Measurements from ENCODE around the gene ACTR2. TPM values are rescaled to one million over a fixed set of nuclear protein-coding genes. Genes with fewer than 3 reads are reported as not detected.

The ACTR2 gene
- total RNA-seq, 4 donors from 2014 or later: 58.6 to 86.1 (median 80.0) TPM

DNA sequence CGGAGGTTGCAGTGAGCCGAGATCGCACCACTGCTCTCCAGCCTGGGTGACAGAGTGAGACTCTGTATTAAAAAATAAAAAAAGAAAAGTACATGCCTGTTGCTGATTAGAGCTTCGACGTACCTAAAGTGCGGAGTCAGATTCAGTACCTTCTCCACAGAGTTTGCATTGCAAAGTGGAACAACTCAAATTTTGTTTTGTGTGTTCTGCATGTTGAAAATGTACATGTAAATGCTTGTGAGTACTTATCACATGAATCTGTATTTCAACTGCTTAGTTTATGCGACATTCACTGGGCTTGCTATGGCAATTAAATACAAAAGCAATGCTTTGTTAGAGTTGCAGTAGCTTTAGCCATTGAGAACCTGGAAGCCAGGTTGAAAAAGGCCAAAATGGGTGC is 36.4 kb downstream of the ACTR2 start:
- no peaks in the 10 kb centered on the region for H3K27me3 ChIP-seq
- H3K4me3 ChIP-seq: no peak overlapping the region
- no peak overlapping the region for H3K27ac ChIP-seq
- 84 to 93% methylated on average over 7 of the region's 7 CpGs for WGBS, 2 donors
- no peaks in the 10 kb centered on the region for H3K9me3 ChIP-seq
- H3K4me1 ChIP-seq: peaks cover 0 to 15% (median 0%) of the 10 kb centered on the region in 4 donors
- no peak for DNase-seq (ENCODE audit: low spot score in 2 of 2)
- TF ChIP-seq, protein P1, sequence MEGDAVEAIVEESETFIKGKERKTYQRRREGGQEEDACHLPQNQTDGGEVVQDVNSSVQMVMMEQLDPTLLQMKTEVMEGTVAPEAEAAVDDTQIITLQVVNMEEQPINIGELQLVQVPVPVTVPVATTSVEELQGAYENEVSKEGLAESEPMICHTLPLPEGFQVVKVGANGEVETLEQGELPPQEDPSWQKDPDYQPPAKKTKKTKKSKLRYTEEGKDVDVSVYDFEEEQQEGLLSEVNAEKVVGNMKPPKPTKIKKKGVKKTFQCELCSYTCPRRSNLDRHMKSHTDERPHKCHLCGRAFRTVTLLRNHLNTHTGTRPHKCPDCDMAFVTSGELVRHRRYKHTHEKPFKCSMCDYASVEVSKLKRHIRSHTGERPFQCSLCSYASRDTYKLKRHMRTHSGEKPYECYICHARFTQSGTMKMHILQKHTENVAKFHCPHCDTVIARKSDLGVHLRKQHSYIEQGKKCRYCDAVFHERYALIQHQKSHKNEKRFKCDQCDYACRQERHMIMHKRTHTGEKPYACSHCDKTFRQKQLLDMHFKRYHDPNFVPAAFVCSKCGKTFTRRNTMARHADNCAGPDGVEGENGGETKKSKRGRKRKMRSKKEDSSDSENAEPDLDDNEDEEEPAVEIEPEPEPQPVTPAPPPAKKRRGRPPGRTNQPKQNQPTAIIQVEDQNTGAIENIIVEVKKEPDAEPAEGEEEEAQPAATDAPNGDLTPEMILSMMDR (IDR thresholded peaks at IDR 0.05): no peak
- no peak for TF ChIP-seq POLR2A (IDR thresholded peaks at IDR 0.05)
- no peak for TF ChIP-seq EP300 (IDR thresholded peaks at IDR 0.05)
- peaks cover 0 to 41% (median 0%) of the 10 kb centered on the region in 3 donors for H3K36me3 ChIP-seq

DNA sequence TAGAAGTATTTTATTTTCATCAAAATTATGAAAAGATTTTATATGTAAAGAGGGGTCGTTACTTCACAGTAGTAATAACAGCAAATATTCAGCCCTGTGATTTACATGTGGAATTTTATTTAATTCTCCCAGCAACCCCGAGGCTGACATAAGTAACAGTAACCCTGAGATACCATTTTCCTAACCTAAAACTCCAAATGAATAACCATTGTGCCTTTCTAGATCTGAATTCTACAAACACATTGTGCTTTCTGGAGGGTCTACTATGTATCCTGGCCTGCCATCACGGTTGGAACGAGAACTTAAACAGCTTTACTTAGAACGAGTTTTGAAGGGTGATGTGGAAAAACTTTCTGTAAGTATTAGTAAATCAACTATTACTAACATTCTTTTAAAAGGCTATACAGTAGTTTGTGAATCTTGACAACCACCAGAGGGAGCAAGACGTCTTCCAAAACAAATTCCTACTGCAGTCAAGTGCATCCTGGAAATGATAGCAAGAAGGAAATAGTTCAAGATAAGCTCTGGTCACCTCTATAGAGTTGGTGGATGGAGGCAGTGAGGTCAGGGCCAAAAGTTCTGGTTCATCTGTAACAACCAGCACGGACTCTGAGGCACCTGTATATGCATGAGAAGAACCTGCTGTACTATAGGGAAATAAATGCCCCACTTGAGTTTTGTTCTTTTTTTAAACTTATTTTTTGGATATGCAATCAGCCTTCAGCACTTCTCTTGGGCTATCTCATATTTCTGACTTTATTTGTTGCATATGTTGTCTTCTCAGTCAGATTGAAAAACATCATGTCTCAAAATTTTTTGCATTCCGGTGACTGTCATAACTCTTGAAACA is 37.4 kb downstream of the ACTR2 start:
- 26 to 35% methylated on average over 8 of the region's 8 CpGs for WGBS, 2 donors
- no peaks in the 10 kb centered on the region for H3K9me3 ChIP-seq
- no peak overlapping the region for H3K4me3 ChIP-seq
- H3K27ac ChIP-seq: no peak overlapping the region
- H3K27me3 ChIP-seq: no peaks in the 10 kb centered on the region
- TF ChIP-seq EP300 (IDR thresholded peaks at IDR 0.05): no peak
- no peak for TF ChIP-seq POLR2A (IDR thresholded peaks at IDR 0.05)
- TF ChIP-seq, protein P1 (IDR thresholded peaks at IDR 0.05): peak; percentile 51 to 85 (median 64)
- H3K4me1 ChIP-seq: peaks cover 0 to 17% (median 0%) of the 10 kb centered on the region in 4 donors
- H3K36me3 ChIP-seq: peaks cover 0 to 34% (median 0%) of the 10 kb centered on the region in 3 donors
- DNase-seq (ENCODE audit: low spot score in 2 of 2): peak in 1 of 2 donors; percentile 70

DNA sequence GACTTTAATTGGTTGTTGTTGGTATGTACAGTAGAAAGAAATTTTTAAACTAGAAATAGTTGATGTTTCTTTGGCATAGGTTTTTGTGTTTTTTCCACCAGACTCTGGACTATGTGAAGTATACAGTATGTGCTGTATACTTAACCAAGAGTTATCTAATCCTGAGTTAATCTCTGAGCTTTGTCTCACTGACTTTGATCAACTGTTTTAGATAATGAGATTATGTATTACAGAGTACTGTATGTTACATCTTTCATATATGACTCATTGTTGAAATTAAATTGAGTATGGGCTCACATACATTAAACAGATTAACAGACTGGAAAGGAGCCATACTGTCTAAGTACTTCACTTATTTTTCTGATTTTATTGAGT is 38.0 kb downstream of the ACTR2 start:
- H3K4me1 ChIP-seq: peaks cover 0 to 17% (median 0%) of the 10 kb centered on the region in 4 donors
- H3K27me3 ChIP-seq: no peaks in the 10 kb centered on the region
- peaks cover 0 to 28% (median 0%) of the 10 kb centered on the region in 3 donors for H3K36me3 ChIP-seq
- H3K9me3 ChIP-seq: no peaks in the 10 kb centered on the region
- DNase-seq (ENCODE audit: low spot score in 2 of 2): no peak
- H3K27ac ChIP-seq: no peak overlapping the region
- TF ChIP-seq POLR2A (IDR thresholded peaks at IDR 0.05): no peak
- TF ChIP-seq, protein P1 (IDR thresholded peaks at IDR 0.05): no peak
- TF ChIP-seq EP300 (IDR thresholded peaks at IDR 0.05): no peak
- no peak overlapping the region for H3K4me3 ChIP-seq

DNA sequence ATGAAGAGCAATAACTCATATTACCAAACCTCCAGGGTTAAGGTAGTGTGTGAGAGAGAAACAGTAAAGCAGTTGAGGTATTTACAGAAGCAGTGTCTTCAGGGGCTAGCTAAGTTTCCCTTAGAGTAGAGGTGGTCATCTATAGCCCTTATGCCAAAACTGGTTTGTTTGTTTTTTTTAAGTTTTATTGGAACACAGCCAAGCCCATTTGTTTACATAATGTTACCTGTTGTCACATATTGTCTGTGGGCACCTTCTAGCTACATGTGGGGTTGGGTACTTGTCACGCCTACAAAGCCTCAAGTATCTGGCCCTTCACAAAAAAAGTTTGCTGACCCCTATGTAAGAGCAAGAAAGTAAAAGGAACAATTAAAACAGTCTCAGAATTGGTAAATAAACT is 39.4 kb downstream of the ACTR2 start:
- no peaks in the 10 kb centered on the region for H3K9me3 ChIP-seq
- no peak overlapping the region for H3K27ac ChIP-seq
- H3K27me3 ChIP-seq: no peaks in the 10 kb centered on the region
- TF ChIP-seq POLR2A (IDR thresholded peaks at IDR 0.05) (no peak), EP300 (IDR thresholded peaks at IDR 0.05) (no peak)
- TF ChIP-seq, protein P1 (IDR thresholded peaks at IDR 0.05): no peak
- peaks cover 0 to 17% (median 0%) of the 10 kb centered on the region in 4 donors for H3K4me1 ChIP-seq
- peaks cover 0 to 29% (median 2%) of the 10 kb centered on the region in 3 donors for H3K36me3 ChIP-seq
- no peak overlapping the region for H3K4me3 ChIP-seq
- whole genome bisulfite sequencing, 2 donors: 97 to 100% methylated on average over 1 of the region's 1 CpG
- DNase-seq (ENCODE audit: low spot score in 2 of 2): no peak

DNA sequence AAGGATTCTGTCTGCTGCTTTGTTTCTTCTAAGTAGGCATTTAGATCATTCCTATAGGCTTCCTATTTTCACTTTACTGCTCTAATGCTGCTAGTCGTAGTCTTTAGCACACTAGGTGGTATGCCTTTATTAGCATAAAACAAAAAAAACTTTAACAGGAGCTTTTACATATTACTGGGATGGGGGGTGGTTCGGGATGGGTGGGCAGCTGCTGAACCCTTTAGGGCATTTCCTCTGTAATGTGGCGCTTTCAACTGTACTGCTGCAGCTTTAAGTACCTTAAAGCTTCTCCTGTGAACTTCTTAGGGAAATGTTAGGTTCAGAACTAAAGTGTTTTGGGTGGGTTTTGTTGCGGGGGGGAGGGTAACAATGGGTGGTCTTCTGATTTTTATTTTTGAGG is 41.3 kb downstream of the ACTR2 start:
- WGBS, 2 donors: 53 to 62% methylated on average over 4 of the region's 4 CpGs
- no peak for TF ChIP-seq EP300 (IDR thresholded peaks at IDR 0.05)
- no peak for TF ChIP-seq POLR2A (IDR thresholded peaks at IDR 0.05)
- TF ChIP-seq, protein P1 (IDR thresholded peaks at IDR 0.05): no peak
- H3K9me3 ChIP-seq: no peaks in the 10 kb centered on the region
- H3K36me3 ChIP-seq: peaks cover 0 to 38% (median 2%) of the 10 kb centered on the region in 3 donors
- H3K27ac ChIP-seq: no peak overlapping the region
- DNase-seq (ENCODE audit: low spot score in 2 of 2): no peak
- H3K4me3 ChIP-seq: no peak overlapping the region
- no peaks in the 10 kb centered on the region for H3K27me3 ChIP-seq
- H3K4me1 ChIP-seq: peaks cover 0 to 17% (median 0%) of the 10 kb centered on the region in 4 donors

Measured in tibial nerve (tissue), 4 donors.